Neuronal stem cell (in vitro differentiated cells): ENCODE data around the gene SV2C.

Experiments used
- DNase-seq: peaks from one replicate; pipeline ENCODE4 v3.0.0-alpha.2; 2013; ENCODE audit warnings: low spot score
- H2AFZ ChIP-seq: one replicate; pipeline ENCODE4 v1.6.1; 2013; ENCODE audit warnings: mild to moderate bottlenecking, low read length, inconsistent platforms
- H2AK5ac ChIP-seq: 2 replicates; pipeline ENCODE4 v1.6.1; 2013; ENCODE audit warnings: low read depth, mild to moderate bottlenecking, inconsistent platforms, low read length, moderate library complexity, mixed read lengths
- H2BK120ac ChIP-seq: 2 replicates; pipeline ENCODE4 v1.6.1; 2013; ENCODE audit warnings: low read depth, mild to moderate bottlenecking, inconsistent platforms, low read length, moderate library complexity, mixed read lengths
- H2BK12ac ChIP-seq: one replicate; pipeline ENCODE4 v1.6.1; 2013; ENCODE audit warnings: low read length, inconsistent platforms
- H2BK15ac ChIP-seq: 2 replicates; pipeline ENCODE4 v1.6.1; 2013; ENCODE audit warnings: mild to moderate bottlenecking, low read length, inconsistent platforms, mixed read lengths
- H2BK5ac ChIP-seq: one replicate; pipeline ENCODE4 v1.6.1; 2013; ENCODE audit warnings: inconsistent platforms, mild to moderate bottlenecking, low read length, moderate library complexity
- H3K14ac ChIP-seq: one replicate; pipeline ENCODE4 v1.6.1; 2013; ENCODE audit warnings: low read length, inconsistent platforms
- H3K18ac ChIP-seq: 2 replicates; pipeline ENCODE4 v1.6.1; 2013; ENCODE audit warnings: low read length, inconsistent platforms
- H3K23ac ChIP-seq: 2 replicates; pipeline ENCODE4 v1.6.1; 2013; ENCODE audit warnings: low read depth, mild to moderate bottlenecking, mixed read lengths, low read length, inconsistent platforms; ENCODE audit not compliant: poor library complexity
- H3K27ac ChIP-seq: replicated peaks from 3 replicates; pipeline ENCODE4 v1.5.1; 2013; ENCODE audit warnings: low read length, inconsistent platforms
- H3K27me3 ChIP-seq, 3 experiments: 2 replicates each; pipeline ENCODE4 v1.6.1; 2013; ENCODE audit warnings: low read length in 3 of 3, mild to moderate bottlenecking in 2 of 3, inconsistent platforms in 1 of 3, low read depth in 1 of 3, mixed read lengths in 1 of 3, moderate library complexity in 1 of 3; ENCODE audit not compliant: control insufficient read depth in 3 of 3, insufficient read depth in 3 of 3
- H3K36me3 ChIP-seq, 2 donors: replicated peaks in 1 of 2; 2 replicates each; pipeline ENCODE4 v1.6.1; 2013; ENCODE audit warnings: low read length in 2 of 2; ENCODE audit not compliant: control insufficient read depth in 2 of 2, insufficient read depth in 2 of 2
- H3K4ac ChIP-seq: 2 replicates; pipeline ENCODE4 v1.6.1; 2013; ENCODE audit warnings: inconsistent platforms, mild to moderate bottlenecking, low read length, moderate library complexity
- H3K4me1 ChIP-seq, 2 donors: 1 replicate in 1 of 2; 2 replicates in 1 of 2; pipeline ENCODE4 v1.6.1; 2013; ENCODE audit warnings: low read length in 2 of 2, low read depth in 1 of 2; ENCODE audit not compliant: control insufficient read depth in 2 of 2, insufficient read depth in 1 of 2
- H3K4me2 ChIP-seq: one replicate; pipeline ENCODE4 v1.6.1; 2013; ENCODE audit warnings: mild to moderate bottlenecking, low read length, inconsistent platforms; ENCODE audit not compliant: insufficient read depth, poor library complexity, severe bottlenecking
- H3K4me3 ChIP-seq, 2 donors: 2 replicates each; pipeline ENCODE4 v1.5.1; 2013; ENCODE audit warnings: low read length in 2 of 2, mild to moderate bottlenecking in 2 of 2, inconsistent platforms in 1 of 2, moderate library complexity in 1 of 2
- H3K79me1 ChIP-seq: one replicate; pipeline ENCODE4 v1.6.1; 2013; ENCODE audit warnings: low read depth, mild to moderate bottlenecking, inconsistent platforms, low read length, moderate library complexity
- H3K9ac ChIP-seq: one replicate; pipeline ENCODE4 v1.6.1; 2013; ENCODE audit warnings: mild to moderate bottlenecking, low read depth, low read length, inconsistent platforms; ENCODE audit not compliant: poor library complexity
- H3K9me3 ChIP-seq, 2 donors: replicated peaks in 1 of 2; 2 replicates each; pipeline versions ENCODE3 to v1.6.1; 2013; ENCODE audit warnings: low read length in 2 of 2, mild to moderate bottlenecking in 2 of 2, inconsistent platforms in 1 of 2, low read depth in 1 of 2, mixed read lengths in 1 of 2, moderate library complexity in 1 of 2; ENCODE audit not compliant: control insufficient read depth in 2 of 2, insufficient read depth in 1 of 2
- H4K8ac ChIP-seq: one replicate; pipeline ENCODE4 v1.6.1; 2013; ENCODE audit warnings: low read depth, mild to moderate bottlenecking, inconsistent platforms, low read length, moderate library complexity
- H4K91ac ChIP-seq: one replicate; pipeline ENCODE4 v1.6.1; 2013; ENCODE audit warnings: low read length, low read depth, mild to moderate bottlenecking, inconsistent platforms; ENCODE audit not compliant: poor library complexity
- WGBS, 2 donors: extraction: QIAGEN DNeasy Blood & Tissue Kit; methylation state at CpG; one replicate each; pipeline ENCODE4 v1.1.7; 2013; ENCODE audit warnings: missing lambda C conversion rate in 2 of 2, mixed read lengths in 1 of 2; ENCODE audit not compliant: insufficient read length in 2 of 2, insufficient replicate concordance in 1 of 2; ENCODE audit errors: extremely low coverage in 2 of 2; 5-methylcytosine and 5-hydroxymethylcytosine counted together

Gene SV2C

GRCh38 chr5:76204713-76205112 is 121.5 kb downstream of the SV2C start:
- H2BK5ac ChIP-seq: no peak overlapping the region
- no peak overlapping the region for H2AK5ac ChIP-seq
- no peak overlapping the region for H3K27ac ChIP-seq
- H3K23ac ChIP-seq: no peak overlapping the region
- H2AFZ ChIP-seq: no peak overlapping the region
- no peak overlapping the region for H3K4me2 ChIP-seq
- no peak overlapping the region for H3K18ac ChIP-seq
- H2BK12ac ChIP-seq: no peak overlapping the region
- no peak overlapping the region for H3K4me3 ChIP-seq
- WGBS, 2 donors: no CpG with 5 or more reads among the region's 3 CpGs
- no peak overlapping the region for H3K4ac ChIP-seq
- H2BK15ac ChIP-seq: no peak overlapping the region
- no peaks in the 10 kb centered on the region for H3K36me3 ChIP-seq
- H3K14ac ChIP-seq: no peak overlapping the region
- no peaks in the 10 kb centered on the region for H3K27me3 ChIP-seq
- H3K9ac ChIP-seq: no peak overlapping the region
- H3K79me1 ChIP-seq: no peaks in the 10 kb centered on the region
- H3K4me1 ChIP-seq: no peaks in the 10 kb centered on the region
- no peak overlapping the region for H2BK120ac ChIP-seq
- no peak overlapping the region for H4K8ac ChIP-seq
- DNase-seq: no peak
- H3K9me3 ChIP-seq: peaks cover 0 to 2% of the 10 kb centered on the region in 2 donors
- H4K91ac ChIP-seq: no peak overlapping the region

GRCh38 chr5:76207120-76207519 is 123.9 kb downstream of the SV2C start:
- Histone ChIP-seq H2AFZ (no peak overlapping the region), H3K36me3 (no peaks in the 10 kb centered on the region), H3K4me1 (no peaks in the 10 kb centered on the region), H3K14ac (no peak overlapping the region), H2BK12ac (no peak overlapping the region), H3K79me1 (no peaks in the 10 kb centered on the region), H3K4me2 (no peak overlapping the region), H4K91ac (no peak overlapping the region), H3K9me3 (peaks cover 0 to 3% of the 10 kb centered on the region in 2 donors), H3K23ac (no peak overlapping the region), H3K4ac (no peak overlapping the region), H3K18ac (no peak overlapping the region), H2BK15ac (no peak overlapping the region), H3K27ac (no peak overlapping the region), H3K27me3 (no peaks in the 10 kb centered on the region), H3K4me3 (no peak overlapping the region), H4K8ac (no peak overlapping the region), H3K9ac (no peak overlapping the region), H2BK5ac (no peak overlapping the region), H2AK5ac (no peak overlapping the region), H2BK120ac (no peak overlapping the region)
- WGBS, 2 donors: no CpG with 5 or more reads among the region's 2 CpGs
- no peak for DNase-seq

DNA sequence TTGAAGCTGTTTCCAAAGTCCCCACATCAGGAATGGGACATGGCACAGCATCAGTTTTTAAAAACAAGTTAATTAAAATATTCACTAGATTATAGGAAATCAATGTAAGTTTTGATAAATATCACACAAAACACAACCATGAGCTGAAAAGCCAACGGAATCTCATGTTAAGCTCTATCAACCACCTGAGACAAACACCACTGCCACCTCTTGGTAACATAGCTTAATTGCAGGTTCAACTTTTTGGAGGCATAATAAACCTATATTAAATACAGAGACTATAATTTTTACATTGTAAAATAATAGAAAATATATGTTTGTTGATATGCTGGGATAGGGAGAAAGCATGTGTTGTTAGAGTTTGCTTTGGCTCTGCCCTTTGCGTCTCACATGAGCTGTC is 126.1 kb downstream of the SV2C start:
- no peak for DNase-seq
- Histone ChIP-seq H2AFZ (no peak overlapping the region), H3K79me1 (no peaks in the 10 kb centered on the region), H3K14ac (no peak overlapping the region), H3K36me3 (no peaks in the 10 kb centered on the region), H3K4me3 (no peak overlapping the region), H2AK5ac (no peak overlapping the region), H2BK5ac (no peak overlapping the region), H4K8ac (no peak overlapping the region), H3K9ac (no peak overlapping the region), H2BK12ac (no peak overlapping the region), H3K18ac (no peak overlapping the region), H2BK15ac (no peak overlapping the region), H3K9me3 (peaks cover 0 to 3% of the 10 kb centered on the region in 2 donors), H3K4me1 (no peaks in the 10 kb centered on the region), H4K91ac (no peak overlapping the region), H3K4ac (no peak overlapping the region), H3K27ac (no peak overlapping the region), H3K27me3 (no peaks in the 10 kb centered on the region), H3K23ac (no peak overlapping the region), H2BK120ac (no peak overlapping the region), H3K4me2 (no peak overlapping the region)
- WGBS, 2 donors: no CpG with 5 or more reads among the region's 2 CpGs

DNA sequence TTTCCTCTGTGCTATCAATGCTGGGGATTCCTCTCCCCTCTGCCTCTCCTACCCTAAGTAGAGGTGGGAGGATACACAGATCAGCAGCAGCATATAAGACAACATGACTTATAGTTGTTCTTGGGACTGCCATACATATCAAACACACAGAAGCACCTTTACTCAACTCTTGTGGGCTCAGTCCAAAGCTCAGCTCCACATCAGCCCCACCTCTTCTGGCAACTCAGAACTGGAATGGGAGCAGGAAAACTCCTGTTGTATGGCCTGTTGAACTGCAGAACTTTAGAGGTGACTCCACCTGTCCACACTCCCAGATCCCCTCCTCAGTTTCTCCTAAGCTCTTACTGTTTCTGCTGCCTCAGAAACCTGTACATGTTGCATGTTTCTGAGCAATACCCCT is 127.8 kb downstream of the SV2C start:
- H3K27ac ChIP-seq: no peak overlapping the region
- no peaks in the 10 kb centered on the region for H3K27me3 ChIP-seq
- peaks cover 0 to 3% of the 10 kb centered on the region in 2 donors for H3K9me3 ChIP-seq

More for the DNA sequence above, 127.8 kb downstream of the SV2C start:
- Histone ChIP-seq H3K23ac (no peak overlapping the region), H2BK5ac (no peak overlapping the region), H2BK15ac (no peak overlapping the region), H3K4ac (no peak overlapping the region), H4K91ac (no peak overlapping the region), H3K18ac (no peak overlapping the region), H3K14ac (no peak overlapping the region), H3K4me1 (peaks cover 0 to 3% of the 10 kb centered on the region in 2 donors), H2AFZ (no peak overlapping the region), H3K4me3 (no peak overlapping the region), H4K8ac (no peak overlapping the region), H2BK120ac (no peak overlapping the region), H3K9ac (no peak overlapping the region), H2BK12ac (no peak overlapping the region), H3K36me3 (no peaks in the 10 kb centered on the region), H3K4me2 (no peak overlapping the region), H2AK5ac (no peak overlapping the region), H3K79me1 (no peaks in the 10 kb centered on the region)
- no peak for DNase-seq
